ENCODE measurements around the gene CYP2F1.

CYP2F1 gene

DNA sequence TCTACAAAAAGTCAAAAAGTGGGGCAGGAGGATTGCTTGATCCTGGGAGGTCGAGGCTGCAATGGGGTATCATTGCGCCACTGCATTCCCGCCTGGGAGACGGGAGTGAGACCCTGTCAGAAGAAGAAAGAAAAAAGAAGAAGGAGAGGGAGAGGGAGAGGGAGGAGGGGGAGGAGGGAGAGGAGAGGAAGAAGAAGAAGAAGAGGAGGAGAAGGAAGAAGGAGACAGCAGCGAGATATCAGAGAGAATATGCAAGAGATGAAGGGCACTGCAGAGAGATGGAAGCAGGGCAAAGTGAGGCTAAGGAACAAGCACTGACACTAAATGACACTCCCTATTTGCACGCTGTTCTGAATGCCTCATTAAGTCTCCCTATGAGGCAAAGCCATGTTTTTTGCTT lies 14.5 kb downstream of the CYP2F1 start:
- TF ChIP-seq, protein P1, sequence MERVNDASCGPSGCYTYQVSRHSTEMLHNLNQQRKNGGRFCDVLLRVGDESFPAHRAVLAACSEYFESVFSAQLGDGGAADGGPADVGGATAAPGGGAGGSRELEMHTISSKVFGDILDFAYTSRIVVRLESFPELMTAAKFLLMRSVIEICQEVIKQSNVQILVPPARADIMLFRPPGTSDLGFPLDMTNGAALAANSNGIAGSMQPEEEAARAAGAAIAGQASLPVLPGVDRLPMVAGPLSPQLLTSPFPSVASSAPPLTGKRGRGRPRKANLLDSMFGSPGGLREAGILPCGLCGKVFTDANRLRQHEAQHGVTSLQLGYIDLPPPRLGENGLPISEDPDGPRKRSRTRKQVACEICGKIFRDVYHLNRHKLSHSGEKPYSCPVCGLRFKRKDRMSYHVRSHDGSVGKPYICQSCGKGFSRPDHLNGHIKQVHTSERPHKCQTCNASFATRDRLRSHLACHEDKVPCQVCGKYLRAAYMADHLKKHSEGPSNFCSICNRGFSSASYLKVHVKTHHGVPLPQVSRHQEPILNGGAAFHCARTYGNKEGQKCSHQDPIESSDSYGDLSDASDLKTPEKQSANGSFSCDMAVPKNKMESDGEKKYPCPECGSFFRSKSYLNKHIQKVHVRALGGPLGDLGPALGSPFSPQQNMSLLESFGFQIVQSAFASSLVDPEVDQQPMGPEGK (CRISPR knock-in tag; IDR thresholded peaks at IDR 0.05; ENCODE audit: borderline replicate concordance), result no peak
- TF ChIP-seq, protein P2, sequence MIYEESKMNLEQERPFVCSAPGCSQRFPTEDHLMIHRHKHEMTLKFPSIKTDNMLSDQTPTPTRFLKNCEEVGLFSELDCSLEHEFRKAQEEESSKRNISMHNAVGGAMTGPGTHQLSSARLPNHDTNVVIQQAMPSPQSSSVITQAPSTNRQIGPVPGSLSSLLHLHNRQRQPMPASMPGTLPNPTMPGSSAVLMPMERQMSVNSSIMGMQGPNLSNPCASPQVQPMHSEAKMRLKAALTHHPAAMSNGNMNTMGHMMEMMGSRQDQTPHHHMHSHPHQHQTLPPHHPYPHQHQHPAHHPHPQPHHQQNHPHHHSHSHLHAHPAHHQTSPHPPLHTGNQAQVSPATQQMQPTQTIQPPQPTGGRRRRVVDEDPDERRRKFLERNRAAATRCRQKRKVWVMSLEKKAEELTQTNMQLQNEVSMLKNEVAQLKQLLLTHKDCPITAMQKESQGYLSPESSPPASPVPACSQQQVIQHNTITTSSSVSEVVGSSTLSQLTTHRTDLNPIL (CRISPR knock-in tag; IDR thresholded peaks at IDR 0.05; ENCODE audit: low read depth), result no peak

DNA sequence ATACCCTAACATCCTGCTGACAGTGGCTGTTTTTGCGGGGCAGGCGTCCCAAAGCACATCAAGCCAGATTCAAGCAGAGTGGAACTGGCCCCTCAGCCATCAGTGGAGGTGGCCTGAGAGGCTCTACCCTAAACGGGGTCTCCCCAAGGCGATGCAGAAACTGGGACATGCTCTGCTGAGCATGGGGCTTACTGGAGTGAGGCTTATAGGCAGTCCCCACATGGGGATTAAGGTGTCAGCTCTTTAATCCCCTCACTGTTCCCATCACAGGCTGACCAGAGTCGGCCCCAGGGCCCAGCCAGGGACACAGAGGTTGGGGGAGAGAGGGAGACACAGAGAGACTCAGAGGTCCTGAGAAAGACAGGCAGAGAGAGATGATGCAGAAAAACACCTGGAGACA lies 17.0 kb downstream of the CYP2F1 start:
- ATAC-seq, result no peak
- TF ChIP-seq ZNF70 (CRISPR knock-in tag; IDR thresholded peaks at IDR 0.05) (no peak), PPARA (CRISPR knock-in tag; IDR thresholded peaks at IDR 0.05; ENCODE audit: borderline replicate concordance) (no peak), TCF4 (CRISPR knock-in tag; IDR thresholded peaks at IDR 0.05; ENCODE audit: borderline replicate concordance) (no peak), ARNTL (CRISPR knock-in tag; IDR thresholded peaks at IDR 0.05; ENCODE audit: borderline replicate concordance, low read depth) (no peak), ZNF8 (CRISPR knock-in tag; IDR thresholded peaks at IDR 0.05) (no peak), ZC3H10 (CRISPR knock-in tag; IDR thresholded peaks at IDR 0.05) (no peak), TOX (CRISPR knock-in tag; IDR thresholded peaks at IDR 0.05; ENCODE audit: borderline replicate concordance) (no peak)
- TF ChIP-seq, protein P3, sequence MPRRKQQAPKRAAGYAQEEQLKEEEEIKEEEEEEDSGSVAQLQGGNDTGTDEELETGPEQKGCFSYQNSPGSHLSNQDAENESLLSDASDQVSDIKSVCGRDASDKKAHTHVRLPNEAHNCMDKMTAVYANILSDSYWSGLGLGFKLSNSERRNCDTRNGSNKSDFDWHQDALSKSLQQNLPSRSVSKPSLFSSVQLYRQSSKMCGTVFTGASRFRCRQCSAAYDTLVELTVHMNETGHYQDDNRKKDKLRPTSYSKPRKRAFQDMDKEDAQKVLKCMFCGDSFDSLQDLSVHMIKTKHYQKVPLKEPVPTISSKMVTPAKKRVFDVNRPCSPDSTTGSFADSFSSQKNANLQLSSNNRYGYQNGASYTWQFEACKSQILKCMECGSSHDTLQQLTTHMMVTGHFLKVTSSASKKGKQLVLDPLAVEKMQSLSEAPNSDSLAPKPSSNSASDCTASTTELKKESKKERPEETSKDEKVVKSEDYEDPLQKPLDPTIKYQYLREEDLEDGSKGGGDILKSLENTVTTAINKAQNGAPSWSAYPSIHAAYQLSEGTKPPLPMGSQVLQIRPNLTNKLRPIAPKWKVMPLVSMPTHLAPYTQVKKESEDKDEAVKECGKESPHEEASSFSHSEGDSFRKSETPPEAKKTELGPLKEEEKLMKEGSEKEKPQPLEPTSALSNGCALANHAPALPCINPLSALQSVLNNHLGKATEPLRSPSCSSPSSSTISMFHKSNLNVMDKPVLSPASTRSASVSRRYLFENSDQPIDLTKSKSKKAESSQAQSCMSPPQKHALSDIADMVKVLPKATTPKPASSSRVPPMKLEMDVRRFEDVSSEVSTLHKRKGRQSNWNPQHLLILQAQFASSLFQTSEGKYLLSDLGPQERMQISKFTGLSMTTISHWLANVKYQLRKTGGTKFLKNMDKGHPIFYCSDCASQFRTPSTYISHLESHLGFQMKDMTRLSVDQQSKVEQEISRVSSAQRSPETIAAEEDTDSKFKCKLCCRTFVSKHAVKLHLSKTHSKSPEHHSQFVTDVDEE (CRISPR knock-in tag; IDR thresholded peaks at IDR 0.05), result no peak
- TF ChIP-seq, protein P4, sequence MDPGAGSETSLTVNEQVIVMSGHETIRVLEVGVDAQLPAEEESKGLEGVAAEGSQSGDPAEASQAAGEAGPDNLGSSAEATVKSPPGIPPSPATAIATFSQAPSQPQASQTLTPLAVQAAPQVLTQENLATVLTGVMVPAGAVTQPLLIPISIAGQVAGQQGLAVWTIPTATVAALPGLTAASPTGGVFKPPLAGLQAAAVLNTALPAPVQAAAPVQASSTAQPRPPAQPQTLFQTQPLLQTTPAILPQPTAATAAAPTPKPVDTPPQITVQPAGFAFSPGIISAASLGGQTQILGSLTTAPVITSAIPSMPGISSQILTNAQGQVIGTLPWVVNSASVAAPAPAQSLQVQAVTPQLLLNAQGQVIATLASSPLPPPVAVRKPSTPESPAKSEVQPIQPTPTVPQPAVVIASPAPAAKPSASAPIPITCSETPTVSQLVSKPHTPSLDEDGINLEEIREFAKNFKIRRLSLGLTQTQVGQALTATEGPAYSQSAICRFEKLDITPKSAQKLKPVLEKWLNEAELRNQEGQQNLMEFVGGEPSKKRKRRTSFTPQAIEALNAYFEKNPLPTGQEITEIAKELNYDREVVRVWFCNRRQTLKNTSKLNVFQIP (CRISPR knock-in tag; IDR thresholded peaks at IDR 0.05; ENCODE audit: borderline replicate concordance, low read depth), result no peak

More for the DNA sequence above, 14.5 kb downstream of the CYP2F1 start:
- ATAC-seq, result no peak

DNA sequence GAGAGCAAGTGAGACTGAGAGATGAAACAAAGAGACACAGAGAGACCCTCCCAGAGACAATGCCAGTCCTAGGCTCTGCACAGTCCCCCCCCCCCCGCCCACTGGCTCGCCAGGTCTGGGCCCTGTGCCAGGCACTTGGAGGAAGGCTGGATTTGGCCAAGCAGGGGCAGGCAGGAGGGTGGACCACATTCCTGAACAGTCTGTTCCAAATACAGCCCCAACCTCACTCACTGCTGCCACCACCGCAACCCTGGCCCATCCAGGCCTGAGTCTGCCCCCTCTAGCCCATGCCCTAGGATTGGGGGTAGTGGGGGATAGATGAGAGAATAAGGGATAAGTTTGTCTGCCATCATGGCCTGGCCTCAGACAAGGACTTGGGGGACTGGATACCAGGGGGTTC lies 19.0 kb downstream of the CYP2F1 start:
- ATAC-seq, result no peak
- TF ChIP-seq, protein P3 (CRISPR knock-in tag; IDR thresholded peaks at IDR 0.05), result no peak
- no peak for TF ChIP-seq ISL1 (CRISPR knock-in tag; IDR thresholded peaks at IDR 0.05)
- no peak for TF ChIP-seq OSR1 (CRISPR knock-in tag; IDR thresholded peaks at IDR 0.05)
- TF ChIP-seq, protein P1 (CRISPR knock-in tag; IDR thresholded peaks at IDR 0.05; ENCODE audit: borderline replicate concordance), result no peak
- TF ChIP-seq ZC3H10 (CRISPR knock-in tag; IDR thresholded peaks at IDR 0.05), result no peak
- no peak for TF ChIP-seq RARB (CRISPR knock-in tag; IDR thresholded peaks at IDR 0.05)
- TF ChIP-seq TOX (CRISPR knock-in tag; IDR thresholded peaks at IDR 0.05; ENCODE audit: borderline replicate concordance), result no peak
- TF ChIP-seq, protein P4 (CRISPR knock-in tag; IDR thresholded peaks at IDR 0.05; ENCODE audit: borderline replicate concordance, low read depth), result no peak
- no peak for TF ChIP-seq ZNF70 (CRISPR knock-in tag; IDR thresholded peaks at IDR 0.05)
- no peak for TF ChIP-seq ZNF565 (CRISPR knock-in tag; conservative IDR thresholded peaks at IDR 0.05; ENCODE audit: low read depth)
- no peak for TF ChIP-seq ESRRG (CRISPR knock-in tag; IDR thresholded peaks at IDR 0.05)
- no peak for TF ChIP-seq PPARA (CRISPR knock-in tag; IDR thresholded peaks at IDR 0.05; ENCODE audit: borderline replicate concordance)
- TF ChIP-seq ZNF8 (CRISPR knock-in tag; IDR thresholded peaks at IDR 0.05), result no peak
- TF ChIP-seq BACH2 (CRISPR knock-in tag; IDR thresholded peaks at IDR 0.05; ENCODE audit: borderline replicate concordance), result no peak

Data from SK-N-SH treated with all-trans-retinoic acid at 6 μM for 48 hours (cell line).